Colonic mucosa (tissue), 4 donors: ENCODE results near the gene ATP2C2. TPM values are rescaled to one million over a fixed set of nuclear protein-coding genes. Genes with fewer than 3 reads are reported as not detected.

ENCODE experiments used
- DNase-seq: peaks from one replicate; pipeline ENCODE4 v3.0.0-alpha.2; 2020
- H3K27ac ChIP-seq: fragments of 200-600 bp; one replicate; pipeline ENCODE4 v1.8.0; 2021
- H3K27me3 ChIP-seq: fragments of 200-600 bp; one replicate; pipeline ENCODE4 v1.8.0; 2021
- H3K36me3 ChIP-seq: fragments of 200-600 bp; one replicate; pipeline ENCODE4 v1.8.0; 2021
- H3K4me1 ChIP-seq: fragments of 200-600 bp; one replicate; pipeline ENCODE4 v1.8.0; 2021; ENCODE audit warnings: mild to moderate bottlenecking
- H3K4me3 ChIP-seq: fragments of 200-600 bp; one replicate; pipeline ENCODE4 v1.8.0; 2021
- H3K9ac ChIP-seq, 2 donors: one replicate each; pipeline ENCODE4 v1.7.0; 2013; ENCODE audit warnings: control low read depth in 2 of 2, low read depth in 2 of 2, low read length in 2 of 2
- H3K9me3 ChIP-seq: fragments of 200-600 bp; one replicate; pipeline ENCODE4 v1.8.0; 2021
- intact Hi-C: fragments of 100-400 bp; cut with DNase I; formaldehyde crosslinking; loops from one replicate; pipeline ENCODE4 v1.14.1; 2022
- total RNA-seq, 2 donors: library from RNA; stranded (reverse); fragmentation: NEBNext Ultra II Directional in 1 of 2; extraction: Animal tissue kit (Norgen Biotek cat#: 25700) in 1 of 2; gene quantifications; one replicate each; pipeline ENCODE4 v1.2.1, GENCODE V29; 2021
- TF ChIP-seq, protein P1 (sequence below): fragments of 200-600 bp; IDR thresholded peaks from one replicate; pipeline ENCODE4 v1.8.0; 2022; ENCODE audit warnings: antibody characterized with exemption, mild to moderate bottlenecking
- donor health status: healthy.
- donor health status: DM: no; HTN: no; CAD: no.
- donor health status: DM: no; HTN: no; CAD: no.

Gene ATP2C2
- total RNA-seq, 2 donors from 2014 or later: 126 to 220 TPM

DNA sequence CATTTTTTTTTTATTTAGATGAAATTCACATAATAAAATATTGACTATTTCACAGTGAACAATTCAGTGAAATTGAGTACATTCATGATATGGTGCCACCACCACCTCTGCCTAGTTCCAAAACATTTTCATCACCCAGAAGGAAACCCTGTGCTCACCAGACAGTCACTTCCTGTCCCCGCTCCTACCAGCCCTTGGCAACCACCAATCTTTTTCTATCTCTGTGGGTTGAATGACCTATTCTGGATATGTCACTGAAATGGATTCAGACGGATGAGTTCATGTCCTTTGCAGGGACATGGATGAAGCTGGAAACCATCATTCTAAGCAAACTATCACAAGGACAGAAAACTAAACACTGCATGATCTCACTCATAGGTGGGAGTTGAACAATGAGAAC, 40.5 kb downstream of the ATP2C2 start:
- no peaks in the 10 kb centered on the region for H3K36me3 ChIP-seq
- TF ChIP-seq, protein P1, sequence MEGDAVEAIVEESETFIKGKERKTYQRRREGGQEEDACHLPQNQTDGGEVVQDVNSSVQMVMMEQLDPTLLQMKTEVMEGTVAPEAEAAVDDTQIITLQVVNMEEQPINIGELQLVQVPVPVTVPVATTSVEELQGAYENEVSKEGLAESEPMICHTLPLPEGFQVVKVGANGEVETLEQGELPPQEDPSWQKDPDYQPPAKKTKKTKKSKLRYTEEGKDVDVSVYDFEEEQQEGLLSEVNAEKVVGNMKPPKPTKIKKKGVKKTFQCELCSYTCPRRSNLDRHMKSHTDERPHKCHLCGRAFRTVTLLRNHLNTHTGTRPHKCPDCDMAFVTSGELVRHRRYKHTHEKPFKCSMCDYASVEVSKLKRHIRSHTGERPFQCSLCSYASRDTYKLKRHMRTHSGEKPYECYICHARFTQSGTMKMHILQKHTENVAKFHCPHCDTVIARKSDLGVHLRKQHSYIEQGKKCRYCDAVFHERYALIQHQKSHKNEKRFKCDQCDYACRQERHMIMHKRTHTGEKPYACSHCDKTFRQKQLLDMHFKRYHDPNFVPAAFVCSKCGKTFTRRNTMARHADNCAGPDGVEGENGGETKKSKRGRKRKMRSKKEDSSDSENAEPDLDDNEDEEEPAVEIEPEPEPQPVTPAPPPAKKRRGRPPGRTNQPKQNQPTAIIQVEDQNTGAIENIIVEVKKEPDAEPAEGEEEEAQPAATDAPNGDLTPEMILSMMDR: no peak
- intact Hi-C loops: no loop called here
- H3K27ac ChIP-seq: no peak overlapping the region
- H3K9me3 ChIP-seq: no peaks in the 10 kb centered on the region
- no peak overlapping the region for H3K4me3 ChIP-seq
- H3K27me3 ChIP-seq: no peaks in the 10 kb centered on the region
- H3K4me1 ChIP-seq: no peaks in the 10 kb centered on the region
- no peak for DNase-seq
- H3K9ac ChIP-seq: no peak overlapping the region

DNA sequence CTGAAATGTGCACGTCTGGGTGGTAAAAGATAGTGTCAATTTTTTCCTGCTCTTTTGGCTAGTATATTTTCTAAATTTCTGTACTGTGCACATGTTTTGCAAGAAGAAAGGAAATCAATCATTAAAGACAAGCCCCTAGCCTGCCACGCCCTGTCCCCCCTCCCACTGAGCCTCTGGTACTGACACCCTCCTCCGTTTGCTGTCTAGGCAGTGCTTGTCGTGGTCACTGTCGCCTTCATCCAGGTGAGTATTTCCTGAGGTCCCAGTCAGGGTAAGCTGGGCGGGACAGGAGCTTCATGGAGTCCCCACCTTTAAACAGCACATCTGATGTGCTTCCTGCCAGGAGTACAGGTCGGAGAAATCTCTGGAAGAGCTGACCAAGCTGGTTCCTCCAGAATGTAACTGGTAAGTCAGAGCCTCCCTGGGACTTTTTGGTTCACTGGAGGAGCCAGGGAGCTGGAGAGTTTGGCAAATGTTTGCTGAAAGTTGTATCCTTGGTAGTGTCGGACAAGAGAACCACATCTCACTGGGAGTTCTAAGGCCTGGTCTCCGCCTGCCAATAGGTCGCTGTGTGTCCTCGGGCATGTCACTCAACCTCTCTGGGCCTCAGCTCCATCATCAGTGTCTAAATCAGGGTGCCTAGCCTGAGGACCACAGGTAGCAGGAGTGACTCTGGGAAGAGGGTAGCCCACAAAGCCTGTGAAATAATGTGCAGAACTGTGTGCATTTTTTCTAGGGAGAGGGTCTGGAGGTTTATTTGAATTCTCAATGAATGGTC, 42.2 kb downstream of the ATP2C2 start:
- no peaks in the 10 kb centered on the region for H3K36me3 ChIP-seq
- no peaks in the 10 kb centered on the region for H3K27me3 ChIP-seq
- intact Hi-C loops: no loop called here
- DNase-seq: no peak
- H3K4me3 ChIP-seq: no peak overlapping the region
- H3K27ac ChIP-seq: no peak overlapping the region
- H3K4me1 ChIP-seq: no peaks in the 10 kb centered on the region
- H3K9ac ChIP-seq: no peak overlapping the region
- H3K9me3 ChIP-seq: no peaks in the 10 kb centered on the region
- TF ChIP-seq, protein P1: no peak

DNA sequence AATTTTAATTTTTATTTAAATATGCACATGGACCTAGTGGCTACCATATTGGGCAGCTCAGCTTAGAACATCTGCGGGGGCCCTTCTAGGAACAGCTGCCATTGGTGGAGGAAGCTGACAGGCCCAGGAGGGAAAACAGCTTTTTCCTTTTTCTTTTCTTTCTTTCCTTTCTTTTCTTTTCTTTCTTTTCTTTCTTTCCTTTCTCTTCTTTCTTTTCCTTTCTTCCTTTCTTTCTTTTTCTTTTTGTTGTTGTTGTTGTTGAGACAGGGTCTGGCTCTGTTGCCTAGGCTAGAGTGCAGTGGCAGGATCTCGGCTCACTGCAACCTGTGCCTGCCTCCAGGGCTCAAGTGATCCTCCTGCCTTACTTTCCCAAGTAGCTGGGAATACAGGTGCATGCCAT, 43.4 kb downstream of the ATP2C2 start:
- intact Hi-C loops: no loop called here
- Histone ChIP-seq H3K27ac (no peak overlapping the region), H3K9me3 (no peaks in the 10 kb centered on the region), H3K36me3 (no peaks in the 10 kb centered on the region), H3K4me3 (no peak overlapping the region), H3K9ac (no peak overlapping the region), H3K4me1 (no peaks in the 10 kb centered on the region), H3K27me3 (no peaks in the 10 kb centered on the region)
- no peak for DNase-seq
- TF ChIP-seq, protein P1: no peak

DNA sequence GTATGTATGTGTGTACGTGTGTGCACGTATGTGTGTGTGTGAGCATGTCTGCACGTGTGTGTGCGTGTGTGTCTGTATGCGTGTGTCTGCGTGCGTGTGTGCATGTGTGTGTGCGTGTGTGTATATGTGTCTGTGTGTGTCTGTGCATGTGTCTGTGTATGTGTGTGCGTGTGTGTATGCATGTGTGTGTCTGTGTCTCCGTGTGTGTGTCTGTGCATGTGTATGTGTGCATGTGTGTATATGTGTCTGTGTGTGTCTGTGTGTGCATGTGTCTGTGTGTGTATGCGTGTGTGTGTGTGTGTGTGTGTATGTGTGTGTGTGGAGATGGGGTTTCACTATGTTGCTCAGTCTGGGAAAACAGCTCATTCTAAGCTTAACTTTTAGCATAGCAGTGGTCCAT, 43.9 kb downstream of the ATP2C2 start:
- H3K9ac ChIP-seq: no peak overlapping the region
- TF ChIP-seq, protein P1: no peak
- H3K4me1 ChIP-seq: no peaks in the 10 kb centered on the region
- no peaks in the 10 kb centered on the region for H3K27me3 ChIP-seq
- no peak overlapping the region for H3K27ac ChIP-seq
- DNase-seq: no peak
- H3K9me3 ChIP-seq: no peaks in the 10 kb centered on the region
- intact Hi-C loops: no loop called here
- H3K4me3 ChIP-seq: no peak overlapping the region
- no peaks in the 10 kb centered on the region for H3K36me3 ChIP-seq

DNA sequence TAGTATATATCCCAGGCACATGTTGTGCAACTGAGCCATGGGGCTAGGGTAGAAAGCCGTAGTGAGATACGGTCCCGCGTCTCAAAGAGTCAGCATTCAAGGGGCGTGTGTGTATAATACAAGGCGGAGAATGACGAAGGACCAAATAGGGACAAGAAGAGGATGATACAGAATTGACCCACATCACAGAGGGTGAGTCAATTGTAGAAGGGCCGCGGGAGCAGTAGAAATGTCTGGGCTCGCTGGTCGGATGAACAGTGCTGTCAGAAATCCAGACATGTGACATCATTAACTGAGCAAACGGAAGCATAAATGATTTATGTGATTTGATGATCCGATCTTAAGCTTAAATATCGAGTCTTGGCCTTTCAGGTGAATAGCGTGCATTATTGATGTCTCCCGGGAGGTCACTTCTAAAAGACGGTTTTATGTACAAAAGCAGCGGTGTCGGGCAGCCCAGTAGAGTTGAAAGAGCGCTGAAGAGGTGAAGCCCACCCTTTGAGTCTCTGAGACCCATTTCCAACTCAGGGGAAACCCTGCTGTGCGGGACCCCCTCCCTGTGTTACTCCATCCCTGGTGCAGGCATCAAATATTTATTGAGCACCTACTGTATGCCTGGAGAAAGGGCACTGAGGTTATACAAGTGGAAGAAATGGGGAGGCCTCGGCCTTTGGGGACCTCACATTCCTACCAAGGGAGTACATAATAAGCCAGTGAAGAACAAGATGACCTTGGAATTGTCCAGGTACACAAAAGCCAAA, 45.1 kb downstream of the ATP2C2 start:
- intact Hi-C loops: no loop called here
- Histone ChIP-seq H3K9ac (no peak overlapping the region), H3K27me3 (no peaks in the 10 kb centered on the region), H3K27ac (no peak overlapping the region), H3K4me1 (no peaks in the 10 kb centered on the region), H3K9me3 (no peaks in the 10 kb centered on the region), H3K36me3 (no peaks in the 10 kb centered on the region), H3K4me3 (no peak overlapping the region)
- TF ChIP-seq, protein P1: no peak
- no peak for DNase-seq
